DMS79 treated with DMSO at 0.1 percent for 48 hours (cell line): ENCODE results near the gene UVSSA.
"Not testable (repeated sequence)": the region's sequence is repeated elsewhere in the genome, so short reads cannot be mapped to it uniquely, and the experiment has no call there.

Experiments
- DNase-seq: peaks from one replicate; lab custom pipeline; 2025; lab: John Stamatoyannopoulos, UW

Gene UVSSA

GRCh38 chr4:1330761-1331590 lies 16.0 kb upstream of the UVSSA start:
- no peak for DNase-seq

GRCh38 chr4:1331591-1332353 lies 15.2 kb upstream of the UVSSA start:
- DNase-seq, result no peak

GRCh38 chr4:1332686-1333085 lies 14.3 kb upstream of the UVSSA start:
- DNase-seq, result no peak

GRCh38 chr4:1333256-1333655 lies 13.8 kb upstream of the UVSSA start:
- DNase-seq, result no peak

- not testable (repeated sequence) for DNase-seq
Observed at GRCh38 chr4:1333851-1334578, 13.0 kb upstream of the UVSSA start.

GRCh38 chr4:1334579-1334895 lies 12.5 kb upstream of the UVSSA start:
- no peak for DNase-seq

GRCh38 chr4:1335193-1335883 lies 11.7 kb upstream of the UVSSA start:
- DNase-seq, result not testable (repeated sequence)

GRCh38 chr4:1336088-1336491 lies 10.9 kb upstream of the UVSSA start:
- no peak for DNase-seq

GRCh38 chr4:1337376-1337831 lies 9.6 kb upstream of the UVSSA start:
- no peak for DNase-seq

- DNase-seq, result no peak
Observed at GRCh38 chr4:1337951-1338751, 8.9 kb upstream of the UVSSA start.

- DNase-seq, result no peak
Observed at GRCh38 chr4:1338752-1339414, 8.1 kb upstream of the UVSSA start.

GRCh38 chr4:1339489-1339888 lies 7.5 kb upstream of the UVSSA start:
- no peak for DNase-seq

- DNase-seq, result no peak
Observed at GRCh38 chr4:1340181-1340747, 6.7 kb upstream of the UVSSA start.

- no peak for DNase-seq
Observed at GRCh38 chr4:1340861-1341260, 6.1 kb upstream of the UVSSA start.

- no peak for DNase-seq
Observed at GRCh38 chr4:1342003-1342402, 5.0 kb upstream of the UVSSA start.

GRCh38 chr4:1344696-1345095 lies 2.3 kb upstream of the UVSSA start:
- DNase-seq, result no peak

GRCh38 chr4:1345903-1346780 lies 866 bp upstream of the UVSSA start:
- DNase-seq, result peak; percentile 4

GRCh38 chr4:1347410-1347864 lies 429 bp downstream of the UVSSA start:
- no peak for DNase-seq

GRCh38 chr4:1348014-1348513 lies 1.1 kb downstream of the UVSSA start:
- no peak for DNase-seq
